ENCODE results near the gene SART1. TPM values are rescaled to one million over a fixed set of nuclear protein-coding genes. Genes with fewer than 3 reads are reported as not detected.

SART1 gene
- total RNA-seq, 1 donor from 2014 or later, result 45.9 TPM

DNA sequence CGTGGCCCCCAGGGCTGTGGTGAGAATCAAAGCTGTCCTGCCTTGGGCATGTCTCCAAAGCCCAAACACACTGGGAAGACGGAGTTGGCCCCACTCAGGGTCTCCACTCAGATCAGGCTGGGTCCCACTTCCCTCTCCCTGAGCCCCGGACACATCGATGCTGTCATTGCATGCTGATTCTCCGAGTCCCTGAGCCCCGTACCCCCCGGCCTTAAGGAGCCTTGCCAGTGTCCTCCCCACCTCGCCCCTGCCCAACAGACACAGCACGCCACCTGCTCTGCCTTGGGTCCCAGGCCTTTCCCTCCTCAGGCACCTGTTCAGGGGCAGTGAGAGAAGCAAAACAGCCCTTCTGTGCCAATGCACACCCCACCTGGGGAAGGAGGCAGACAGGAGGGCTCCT lies 25.8 kb downstream of the SART1 start:
- H3K4me3 ChIP-seq (ENCODE audit: low read length in 3 of 3), result no peak overlapping the region
- no peak overlapping the region for H3K27ac ChIP-seq (ENCODE audit: low read depth, low read length)
- no peaks in the 10 kb centered on the region for H3K9me3 ChIP-seq (ENCODE audit: control insufficient read depth in 3 of 3, low read length in 3 of 3)
- H3K4me1 ChIP-seq (ENCODE audit: control insufficient read depth in 3 of 3, insufficient read depth in 3 of 3, low read length in 3 of 3), result no peaks in the 10 kb centered on the region
- no peaks in the 10 kb centered on the region for H3K36me3 ChIP-seq (ENCODE audit: control insufficient read depth in 3 of 3, insufficient read depth in 3 of 3, low read length in 3 of 3)
- H3K27me3 ChIP-seq (ENCODE audit: control insufficient read depth in 3 of 3, insufficient read depth in 3 of 3, low read length in 3 of 3), result no peaks in the 10 kb centered on the region
- H3K9ac ChIP-seq (ENCODE audit: low read depth in 1 of 3, low read length in 3 of 3), result no peak overlapping the region

DNA sequence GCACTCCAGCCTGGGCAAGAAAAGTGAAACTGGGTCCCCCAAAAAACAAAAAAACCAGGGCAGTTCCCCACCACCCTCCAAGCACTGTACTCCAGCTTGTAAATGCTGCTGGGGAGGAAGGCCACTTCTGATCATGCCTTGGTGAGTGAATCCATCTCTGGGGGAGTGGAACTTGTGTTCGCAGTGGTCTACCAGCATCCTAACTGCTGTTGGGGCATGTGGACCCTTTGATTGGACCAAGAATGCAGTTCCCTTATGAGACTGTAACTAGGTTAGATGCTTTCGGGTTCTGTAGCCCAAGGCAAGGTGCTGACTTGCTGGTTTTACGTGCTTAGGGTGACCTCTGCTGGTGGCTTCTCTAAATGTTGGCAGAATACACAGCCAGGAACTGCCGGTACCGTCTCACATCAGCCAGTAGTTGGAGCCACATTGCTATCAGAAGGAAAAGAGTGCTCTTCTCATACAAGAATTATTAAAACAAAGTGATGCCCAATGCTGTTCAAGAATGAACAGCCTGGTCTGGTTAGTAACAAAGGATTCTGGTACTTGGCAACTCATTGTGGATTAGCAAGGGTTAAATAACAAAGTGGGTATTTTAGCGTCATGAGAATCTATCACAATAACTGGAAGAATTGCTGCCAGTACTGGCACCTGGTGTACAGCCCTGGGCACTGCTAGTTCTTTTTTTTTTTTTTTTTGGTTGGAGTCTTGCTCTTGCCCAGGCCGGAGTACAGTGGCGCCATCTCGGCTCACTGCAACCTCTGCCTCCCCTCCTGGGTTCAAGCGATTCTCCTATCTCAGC lies 27.5 kb downstream of the SART1 start:
- Histone ChIP-seq H3K4me1 (ENCODE audit: control insufficient read depth in 3 of 3, insufficient read depth in 3 of 3, low read length in 3 of 3) (no peaks in the 10 kb centered on the region), H3K27ac (ENCODE audit: low read depth, low read length) (no peak overlapping the region), H3K9me3 (ENCODE audit: control insufficient read depth in 3 of 3, low read length in 3 of 3) (no peaks in the 10 kb centered on the region), H3K36me3 (ENCODE audit: control insufficient read depth in 3 of 3, insufficient read depth in 3 of 3, low read length in 3 of 3) (no peaks in the 10 kb centered on the region), H3K4me3 (ENCODE audit: low read length in 3 of 3) (no peak overlapping the region), H3K9ac (ENCODE audit: low read depth in 1 of 3, low read length in 3 of 3) (no peak overlapping the region), H3K27me3 (ENCODE audit: control insufficient read depth in 3 of 3, insufficient read depth in 3 of 3, low read length in 3 of 3) (no peaks in the 10 kb centered on the region)

DNA sequence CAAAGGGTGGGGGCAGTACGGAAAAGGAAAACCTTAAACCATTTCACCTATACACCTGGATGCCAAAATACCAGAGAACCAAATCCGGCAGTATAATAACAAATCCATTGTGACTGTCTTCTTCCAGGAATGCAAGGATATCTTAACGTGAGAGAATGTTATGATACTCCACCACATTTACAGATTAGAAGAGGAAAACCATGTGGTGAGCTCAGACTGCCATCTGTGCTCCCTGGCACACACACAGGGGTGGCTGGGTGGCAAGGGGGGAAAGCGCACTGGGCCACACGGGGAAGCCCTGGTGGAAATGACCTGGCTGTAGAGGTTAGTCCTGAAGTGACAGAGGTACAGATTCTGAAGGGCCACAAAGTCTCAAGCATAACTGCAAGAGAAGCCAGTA lies 30.5 kb downstream of the SART1 start:
- no peak overlapping the region for H3K27ac ChIP-seq (ENCODE audit: low read depth, low read length)
- H3K4me3 ChIP-seq (ENCODE audit: low read length in 3 of 3), result no peak overlapping the region
- H3K4me1 ChIP-seq (ENCODE audit: control insufficient read depth in 3 of 3, insufficient read depth in 3 of 3, low read length in 3 of 3), result no peaks in the 10 kb centered on the region
- no peaks in the 10 kb centered on the region for H3K9me3 ChIP-seq (ENCODE audit: control insufficient read depth in 3 of 3, low read length in 3 of 3)
- no peaks in the 10 kb centered on the region for H3K27me3 ChIP-seq (ENCODE audit: control insufficient read depth in 3 of 3, insufficient read depth in 3 of 3, low read length in 3 of 3)
- peaks cover 0 to 2% (median 1%) of the 10 kb centered on the region in 3 donors for H3K36me3 ChIP-seq (ENCODE audit: control insufficient read depth in 3 of 3, insufficient read depth in 3 of 3, low read length in 3 of 3)
- H3K9ac ChIP-seq (ENCODE audit: low read depth in 1 of 3, low read length in 3 of 3), result peak overlapping the region in 1 of 3 donors; percentile 16

DNA sequence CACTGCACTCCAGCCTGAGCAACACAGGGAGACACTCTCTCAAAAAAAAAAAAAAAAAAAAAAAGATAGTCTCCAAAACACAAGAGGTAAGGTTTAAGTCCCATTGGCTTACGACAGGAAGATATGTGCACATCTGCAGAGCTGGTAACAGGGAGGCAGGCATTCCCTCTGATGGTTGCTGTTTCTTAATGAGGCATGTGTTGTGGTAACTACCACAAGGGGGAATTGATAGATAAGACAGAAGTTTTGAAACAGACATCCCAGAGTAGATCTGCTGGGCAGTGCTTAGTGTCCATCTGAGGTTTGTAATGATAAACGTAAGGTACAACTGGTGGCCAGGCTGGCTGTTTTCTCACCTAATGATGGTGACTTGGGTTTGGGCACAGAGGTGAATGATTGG lies 35.8 kb downstream of the SART1 start:
- H3K27me3 ChIP-seq (ENCODE audit: control insufficient read depth in 3 of 3, insufficient read depth in 3 of 3, low read length in 3 of 3), result no peaks in the 10 kb centered on the region
- H3K4me1 ChIP-seq (ENCODE audit: control insufficient read depth in 3 of 3, insufficient read depth in 3 of 3, low read length in 3 of 3), result peaks cover 13 to 20% (median 13%) of the 10 kb centered on the region in 3 donors
- no peak overlapping the region for H3K9ac ChIP-seq (ENCODE audit: low read depth in 1 of 3, low read length in 3 of 3)
- H3K27ac ChIP-seq (ENCODE audit: low read depth, low read length), result no peak overlapping the region
- no peaks in the 10 kb centered on the region for H3K9me3 ChIP-seq (ENCODE audit: control insufficient read depth in 3 of 3, low read length in 3 of 3)
- H3K4me3 ChIP-seq (ENCODE audit: low read length in 3 of 3), result no peak overlapping the region
- H3K36me3 ChIP-seq (ENCODE audit: control insufficient read depth in 3 of 3, insufficient read depth in 3 of 3, low read length in 3 of 3), result peaks cover 34 to 37% (median 34%) of the 10 kb centered on the region in 3 donors

DNA sequence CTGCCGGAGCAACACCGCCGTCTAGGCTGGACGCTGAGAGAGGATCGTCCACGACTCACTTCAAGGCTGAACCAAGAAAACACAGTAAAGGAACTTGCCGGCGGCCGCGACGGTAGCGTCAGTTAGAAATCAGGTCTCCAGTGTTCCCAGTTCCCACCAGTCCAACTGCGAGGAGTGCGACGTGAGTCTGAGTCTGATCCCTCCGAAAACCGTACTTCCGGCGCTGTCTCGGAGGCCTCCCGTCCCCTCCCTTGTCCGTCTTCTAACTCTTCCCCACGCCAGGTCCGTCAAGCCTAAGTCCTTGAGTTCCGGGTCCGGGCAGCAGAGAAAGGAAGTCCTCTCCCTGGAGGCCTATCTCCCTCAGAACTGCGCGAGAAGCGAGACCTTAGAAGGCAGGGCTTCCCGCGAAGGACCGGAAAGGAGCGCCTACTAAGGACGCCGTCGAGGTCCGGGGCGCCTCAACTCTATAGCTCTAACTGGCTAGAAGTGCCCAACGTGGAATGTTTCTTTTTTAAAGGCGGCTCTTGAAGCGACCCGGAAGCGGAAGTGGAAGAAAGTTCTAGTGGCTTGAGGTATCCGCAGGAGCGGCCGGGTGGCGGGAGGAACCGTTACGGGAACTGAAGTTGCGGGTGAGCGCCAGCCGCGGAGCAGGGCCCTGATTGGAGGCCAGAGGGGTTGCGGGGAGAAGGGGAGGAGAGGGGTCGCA lies 40.6 kb downstream of the SART1 start, which contains the start of the genes BANF1 and EIF1AD:
TSS of gene BANF1 (plus strand) at position 562 of the 706 bp plus-strand sequence. CDS start 748 bp downstream, outside the sequence.
TSS of gene EIF1AD (minus strand) at position 216 of the 706 bp plus-strand sequence. CDS start 1,768 bp downstream, outside the sequence.
- peaks cover 46 to 62% (median 48%) of the 10 kb centered on the region in 3 donors for H3K36me3 ChIP-seq (ENCODE audit: control insufficient read depth in 3 of 3, insufficient read depth in 3 of 3, low read length in 3 of 3)
- peaks cover 31 to 51% (median 41%) of the 10 kb centered on the region in 3 donors for H3K4me1 ChIP-seq (ENCODE audit: control insufficient read depth in 3 of 3, insufficient read depth in 3 of 3, low read length in 3 of 3)
- no peaks in the 10 kb centered on the region for H3K9me3 ChIP-seq (ENCODE audit: control insufficient read depth in 3 of 3, low read length in 3 of 3)
- peak within 1 kb of the TSS; percentile 88 to 99 (median 97) for H3K4me3 ChIP-seq (ENCODE audit: low read length in 3 of 3)
- peak within 1 kb of the TSS; percentile 90 to 98 (median 97) for H3K9ac ChIP-seq (ENCODE audit: low read depth in 1 of 3, low read length in 3 of 3)
- no peaks in the 10 kb centered on the region for H3K27me3 ChIP-seq (ENCODE audit: control insufficient read depth in 3 of 3, insufficient read depth in 3 of 3, low read length in 3 of 3)
- peak within 1 kb of the TSS; percentile 95 for H3K27ac ChIP-seq (ENCODE audit: low read depth, low read length)

DNA sequence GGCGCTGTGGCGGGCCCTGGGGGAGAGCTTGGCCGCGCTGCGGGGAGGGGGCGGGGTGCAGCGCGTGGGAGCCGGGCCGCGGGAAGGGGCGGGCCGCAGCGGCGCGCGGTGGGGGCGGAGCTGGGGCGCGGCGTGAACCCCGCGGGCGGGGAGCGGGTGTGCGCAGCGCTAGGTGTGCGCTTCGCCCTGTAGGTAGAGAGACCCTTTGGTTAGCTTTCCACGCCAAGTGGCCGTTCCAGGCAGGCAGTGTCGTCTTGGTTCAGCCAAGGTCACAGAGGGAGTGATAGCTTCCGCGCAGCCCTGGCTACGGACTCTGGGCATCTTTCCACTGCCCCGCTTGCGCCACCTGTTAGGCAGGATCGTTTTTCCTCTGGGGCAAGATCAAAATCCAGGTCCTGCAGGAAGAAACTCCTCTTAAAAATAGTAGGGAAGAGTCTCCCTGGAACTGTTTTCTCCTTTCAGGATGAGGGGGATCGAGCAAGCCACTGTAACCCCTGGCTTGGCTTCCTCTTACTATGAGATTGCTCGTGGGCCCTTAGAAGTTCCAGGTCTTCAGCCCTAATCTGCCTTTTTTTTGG lies 41.2 kb downstream of the SART1 start:
- peaks cover 35 to 57% (median 48%) of the 10 kb centered on the region in 3 donors for H3K4me1 ChIP-seq (ENCODE audit: control insufficient read depth in 3 of 3, insufficient read depth in 3 of 3, low read length in 3 of 3)
- H3K27me3 ChIP-seq (ENCODE audit: control insufficient read depth in 3 of 3, insufficient read depth in 3 of 3, low read length in 3 of 3), result no peaks in the 10 kb centered on the region
- peaks cover 39 to 55% (median 42%) of the 10 kb centered on the region in 3 donors for H3K36me3 ChIP-seq (ENCODE audit: control insufficient read depth in 3 of 3, insufficient read depth in 3 of 3, low read length in 3 of 3)
- H3K9me3 ChIP-seq (ENCODE audit: control insufficient read depth in 3 of 3, low read length in 3 of 3), result no peaks in the 10 kb centered on the region
- peak overlapping the region; percentile 88 to 99 (median 97) for H3K4me3 ChIP-seq (ENCODE audit: low read length in 3 of 3)
- H3K27ac ChIP-seq (ENCODE audit: low read depth, low read length), result peak overlapping the region; percentile 95
- peak overlapping the region; percentile 90 to 98 (median 97) for H3K9ac ChIP-seq (ENCODE audit: low read depth in 1 of 3, low read length in 3 of 3)

DNA sequence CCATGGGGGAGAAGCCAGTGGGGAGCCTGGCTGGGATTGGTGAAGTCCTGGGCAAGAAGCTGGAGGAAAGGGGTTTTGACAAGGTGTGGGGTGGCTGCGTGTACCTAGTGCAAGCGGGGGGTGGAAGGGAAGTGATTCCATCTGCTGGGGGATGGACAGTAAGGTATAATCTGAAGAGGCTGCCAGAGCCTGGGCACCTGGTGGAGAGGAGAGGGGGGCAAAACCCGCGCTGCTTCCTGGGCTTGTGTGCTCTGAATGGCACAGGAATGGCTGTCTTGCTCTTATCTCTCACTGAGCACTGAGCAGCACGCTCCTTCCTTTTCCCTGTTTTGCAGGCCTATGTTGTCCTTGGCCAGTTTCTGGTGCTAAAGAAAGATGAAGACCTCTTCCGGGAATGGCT lies 41.8 kb downstream of the SART1 start:
- Histone ChIP-seq H3K27ac (ENCODE audit: low read depth, low read length) (peak overlapping the region; percentile 95), H3K4me1 (ENCODE audit: control insufficient read depth in 3 of 3, insufficient read depth in 3 of 3, low read length in 3 of 3) (peaks cover 35 to 59% (median 51%) of the 10 kb centered on the region in 3 donors), H3K36me3 (ENCODE audit: control insufficient read depth in 3 of 3, insufficient read depth in 3 of 3, low read length in 3 of 3) (peaks cover 34 to 52% (median 36%) of the 10 kb centered on the region in 3 donors), H3K27me3 (ENCODE audit: control insufficient read depth in 3 of 3, insufficient read depth in 3 of 3, low read length in 3 of 3) (no peaks in the 10 kb centered on the region), H3K4me3 (ENCODE audit: low read length in 3 of 3) (peak overlapping the region; percentile 88 to 99 (median 97)), H3K9me3 (ENCODE audit: control insufficient read depth in 3 of 3, low read length in 3 of 3) (no peaks in the 10 kb centered on the region), H3K9ac (ENCODE audit: low read depth in 1 of 3, low read length in 3 of 3) (peak overlapping the region; percentile 81 to 98 (median 97))

DNA sequence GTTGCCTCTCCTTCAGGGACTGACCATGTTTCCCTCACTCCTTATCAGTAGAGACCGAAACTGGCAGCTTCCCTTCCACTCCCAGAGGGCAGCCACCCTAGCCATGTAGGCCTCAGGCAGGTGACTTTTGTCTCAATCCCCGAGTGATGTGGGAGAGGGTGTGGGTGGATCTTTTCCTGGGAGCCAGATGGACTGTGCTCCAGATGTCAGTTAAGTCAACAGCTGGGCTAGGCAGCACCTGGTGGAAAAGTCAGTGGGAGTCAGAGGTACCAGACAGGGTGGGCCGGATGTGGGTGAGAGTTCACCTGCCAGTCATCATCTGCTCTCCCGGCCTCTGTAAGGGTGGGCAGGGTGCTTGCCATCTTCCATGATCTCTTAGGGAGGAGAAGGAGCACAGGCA lies 42.7 kb downstream of the SART1 start:
- H3K36me3 ChIP-seq (ENCODE audit: control insufficient read depth in 3 of 3, insufficient read depth in 3 of 3, low read length in 3 of 3), result peaks cover 26 to 43% (median 27%) of the 10 kb centered on the region in 3 donors

DNA sequence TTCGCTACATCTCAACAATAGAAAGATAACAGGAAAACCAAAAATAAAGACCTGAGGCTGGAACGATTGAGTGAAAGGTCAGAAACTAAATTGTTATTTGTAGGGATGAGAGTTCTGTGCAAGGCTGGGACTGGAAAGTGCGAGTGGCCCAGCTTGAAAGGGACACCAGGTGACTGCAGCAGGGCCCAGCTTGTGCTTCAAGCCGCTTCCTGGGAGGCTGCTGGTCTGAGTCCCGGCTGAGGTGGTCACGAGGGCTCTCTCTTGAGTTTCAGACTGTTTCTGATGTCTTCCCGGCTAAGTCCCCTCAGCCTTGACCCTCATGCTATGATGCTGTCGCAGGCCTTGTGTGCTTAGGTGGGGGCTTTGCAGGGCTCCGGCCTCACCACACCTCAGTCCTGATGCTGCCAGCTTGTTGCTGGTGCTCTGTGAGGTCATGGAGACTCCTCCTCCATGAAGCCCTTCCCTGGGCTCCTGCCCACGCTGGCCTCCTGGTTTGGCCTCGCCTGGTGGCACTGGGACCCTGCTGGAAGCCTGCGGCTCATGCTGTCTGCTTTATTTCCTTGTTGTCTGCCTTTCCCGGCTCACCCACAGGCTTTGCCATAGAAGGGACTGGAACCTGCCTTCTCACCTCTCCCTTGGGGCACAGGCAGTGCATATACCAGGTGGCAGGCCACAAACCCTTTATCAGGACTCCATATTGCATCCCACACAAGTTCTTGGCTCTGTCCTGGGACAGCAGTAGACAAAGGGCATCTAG lies 44.8 kb downstream of the SART1 start:
- Histone ChIP-seq H3K27me3 (ENCODE audit: control insufficient read depth in 3 of 3, insufficient read depth in 3 of 3, low read length in 3 of 3) (peaks cover under 1 to 2% (median 1%) of the 10 kb centered on the region in 3 donors), H3K27ac (ENCODE audit: low read depth, low read length) (no peak overlapping the region), H3K4me3 (ENCODE audit: low read length in 3 of 3) (no peak overlapping the region), H3K4me1 (ENCODE audit: control insufficient read depth in 3 of 3, insufficient read depth in 3 of 3, low read length in 3 of 3) (peaks cover 22 to 45% (median 39%) of the 10 kb centered on the region in 3 donors), H3K9ac (ENCODE audit: low read depth in 1 of 3, low read length in 3 of 3) (peak overlapping the region in 2 of 3 donors; percentile 38 to 57), H3K9me3 (ENCODE audit: control insufficient read depth in 3 of 3, low read length in 3 of 3) (no peaks in the 10 kb centered on the region), H3K36me3 (ENCODE audit: control insufficient read depth in 3 of 3, insufficient read depth in 3 of 3, low read length in 3 of 3) (peaks cover 14 to 29% (median 14%) of the 10 kb centered on the region in 3 donors)

More for the DNA sequence above, 42.7 kb downstream of the SART1 start:
- Histone ChIP-seq H3K27ac (ENCODE audit: low read depth, low read length) (peak overlapping the region; percentile 18), H3K4me1 (ENCODE audit: control insufficient read depth in 3 of 3, insufficient read depth in 3 of 3, low read length in 3 of 3) (peaks cover 33 to 59% (median 51%) of the 10 kb centered on the region in 3 donors), H3K9me3 (ENCODE audit: control insufficient read depth in 3 of 3, low read length in 3 of 3) (no peaks in the 10 kb centered on the region), H3K9ac (ENCODE audit: low read depth in 1 of 3, low read length in 3 of 3) (peak overlapping the region in 2 of 3 donors; percentile 58 to 60), H3K27me3 (ENCODE audit: control insufficient read depth in 3 of 3, insufficient read depth in 3 of 3, low read length in 3 of 3) (no peaks in the 10 kb centered on the region), H3K4me3 (ENCODE audit: low read length in 3 of 3) (peak overlapping the region in 1 of 3 donors; percentile 29)
